ENCODE results near the gene GJB4.

The GJB4 gene

DNA sequence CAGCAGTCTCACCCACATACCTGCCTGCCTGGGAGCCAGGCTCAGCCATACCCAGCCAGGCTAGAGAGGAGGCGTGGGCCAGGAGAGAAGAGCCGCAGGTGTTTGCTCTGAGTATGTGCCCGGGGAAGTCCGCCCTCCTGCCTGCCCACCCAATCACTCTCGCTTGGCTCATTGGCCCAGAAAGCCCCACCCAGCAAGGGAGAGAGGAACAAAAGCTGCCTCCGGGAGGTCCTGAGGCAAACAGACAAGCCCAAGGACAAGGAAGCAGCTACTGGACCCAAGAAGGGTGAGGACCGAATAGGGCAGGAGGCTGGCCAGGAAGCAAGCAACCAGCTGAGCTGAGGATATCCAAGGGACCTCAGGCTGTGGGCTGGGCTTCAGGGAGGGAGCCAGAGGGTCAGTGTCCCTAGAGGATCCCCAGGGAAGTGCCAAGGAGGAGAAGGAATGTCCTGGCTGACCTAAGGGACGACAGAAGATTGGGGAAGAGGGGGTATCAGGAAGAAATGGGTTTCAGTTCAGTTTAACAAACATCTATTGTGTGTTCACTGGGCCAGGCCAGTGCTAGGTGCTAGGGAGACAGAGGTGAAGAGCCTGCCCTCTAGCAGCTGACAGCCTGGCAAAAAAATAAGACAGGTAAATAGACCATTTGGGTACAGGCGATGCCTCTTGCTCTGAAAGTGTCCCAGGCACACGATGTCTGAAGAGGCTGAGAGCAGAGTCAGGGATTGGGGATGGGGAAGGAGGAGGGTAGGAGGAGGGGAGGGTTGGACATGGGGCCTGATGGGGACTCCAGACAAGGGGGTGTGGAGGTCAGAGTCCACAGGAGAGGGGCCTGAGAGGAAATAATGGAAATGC, at the start of gene GJB4:
Gene GJB4 (plus strand): TSS at position 238 of the 855 bp plus-strand sequence. CDS start 1,515 bp downstream, outside the sequence.
- no peak within 1 kb of the TSS for H3K4me3 ChIP-seq (ENCODE audit: low read depth, low read length)
- TF ChIP-seq, protein P1, sequence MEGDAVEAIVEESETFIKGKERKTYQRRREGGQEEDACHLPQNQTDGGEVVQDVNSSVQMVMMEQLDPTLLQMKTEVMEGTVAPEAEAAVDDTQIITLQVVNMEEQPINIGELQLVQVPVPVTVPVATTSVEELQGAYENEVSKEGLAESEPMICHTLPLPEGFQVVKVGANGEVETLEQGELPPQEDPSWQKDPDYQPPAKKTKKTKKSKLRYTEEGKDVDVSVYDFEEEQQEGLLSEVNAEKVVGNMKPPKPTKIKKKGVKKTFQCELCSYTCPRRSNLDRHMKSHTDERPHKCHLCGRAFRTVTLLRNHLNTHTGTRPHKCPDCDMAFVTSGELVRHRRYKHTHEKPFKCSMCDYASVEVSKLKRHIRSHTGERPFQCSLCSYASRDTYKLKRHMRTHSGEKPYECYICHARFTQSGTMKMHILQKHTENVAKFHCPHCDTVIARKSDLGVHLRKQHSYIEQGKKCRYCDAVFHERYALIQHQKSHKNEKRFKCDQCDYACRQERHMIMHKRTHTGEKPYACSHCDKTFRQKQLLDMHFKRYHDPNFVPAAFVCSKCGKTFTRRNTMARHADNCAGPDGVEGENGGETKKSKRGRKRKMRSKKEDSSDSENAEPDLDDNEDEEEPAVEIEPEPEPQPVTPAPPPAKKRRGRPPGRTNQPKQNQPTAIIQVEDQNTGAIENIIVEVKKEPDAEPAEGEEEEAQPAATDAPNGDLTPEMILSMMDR (IDR thresholded peaks at IDR 0.05; ENCODE audit: borderline replicate concordance, insufficient read depth, low read depth, low read length), result no peak

DNA sequence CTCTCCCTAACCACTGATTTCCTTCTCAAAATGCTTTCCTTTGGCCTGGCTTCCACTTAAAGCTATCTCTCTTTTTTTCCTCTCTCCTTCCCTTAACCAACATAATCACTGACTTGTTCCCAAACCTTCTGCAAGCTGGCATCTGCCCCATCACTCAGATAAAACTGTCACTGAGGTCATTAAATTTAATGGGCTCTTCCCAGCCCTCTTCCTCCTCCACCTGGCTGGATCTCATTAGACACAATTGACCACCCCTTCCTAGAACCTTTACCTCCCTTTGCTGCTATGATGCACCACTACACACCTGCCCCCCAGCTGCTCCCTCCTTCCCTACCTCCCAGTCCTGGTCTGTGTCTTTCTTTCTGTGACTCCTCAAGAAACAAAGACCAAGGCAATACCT, 48.7 kb upstream of the GJB4 start:
- H3K4me3 ChIP-seq (ENCODE audit: low read depth, low read length), result no peak overlapping the region
- TF ChIP-seq, protein P1 (IDR thresholded peaks at IDR 0.05; ENCODE audit: borderline replicate concordance, insufficient read depth, low read depth, low read length), result no peak

DNA sequence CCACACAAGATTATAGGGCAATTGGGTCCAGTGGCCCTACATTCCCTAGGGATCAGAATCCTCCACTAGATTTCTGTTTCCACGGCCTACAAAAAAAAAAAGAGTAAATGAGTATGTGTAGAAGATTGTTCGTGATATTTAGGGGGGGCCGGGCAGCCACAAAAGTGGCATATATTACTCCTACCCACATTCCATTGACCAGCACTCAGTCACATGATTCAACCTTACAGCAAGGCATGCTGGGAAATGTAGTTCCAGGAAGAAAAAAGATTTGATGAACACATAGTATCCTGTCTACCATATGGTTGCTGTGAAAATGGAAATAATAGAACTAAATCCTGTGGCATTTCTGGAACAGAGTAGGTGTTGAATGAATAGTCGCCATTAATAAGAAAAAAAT, 48.1 kb upstream of the GJB4 start:
- H3K4me3 ChIP-seq (ENCODE audit: low read depth, low read length), result no peak overlapping the region
- TF ChIP-seq, protein P1 (IDR thresholded peaks at IDR 0.05; ENCODE audit: borderline replicate concordance, insufficient read depth, low read depth, low read length), result no peak

DNA sequence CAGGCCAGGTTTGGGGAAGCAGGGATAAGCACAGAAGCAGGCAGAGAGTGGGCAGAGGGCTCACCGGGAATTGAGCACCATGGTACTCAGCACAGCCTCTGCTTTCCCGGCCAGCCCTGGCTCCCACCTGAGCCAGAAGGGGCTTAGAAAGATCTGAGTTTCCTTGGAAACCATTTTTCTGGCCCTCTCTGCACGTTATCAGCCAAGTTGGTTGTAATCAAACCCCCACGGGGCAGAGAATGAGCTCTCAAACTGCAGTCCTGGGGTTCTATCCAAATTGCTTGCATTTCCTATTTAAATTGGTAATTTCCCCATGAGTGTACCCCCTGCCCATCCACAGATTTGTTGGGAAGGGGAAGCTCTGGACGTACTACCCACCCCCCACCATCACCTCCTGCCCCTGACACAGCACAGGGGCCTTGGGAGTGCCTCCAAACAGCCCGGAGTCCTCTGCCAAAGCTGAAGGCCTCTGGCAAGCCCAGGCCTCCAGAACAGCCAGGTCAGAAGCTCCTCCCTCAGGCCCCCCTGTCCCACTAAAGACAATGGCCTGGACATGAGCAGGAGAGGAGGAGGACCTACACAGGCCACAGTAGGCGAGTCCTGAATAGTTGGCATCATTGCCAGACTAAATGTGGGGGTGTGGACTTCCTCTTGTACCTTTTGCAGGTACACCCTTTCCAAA, 47.4 kb upstream of the GJB4 start:
- H3K4me3 ChIP-seq (ENCODE audit: low read depth, low read length), result no peak overlapping the region
- TF ChIP-seq, protein P1 (IDR thresholded peaks at IDR 0.05; ENCODE audit: borderline replicate concordance, insufficient read depth, low read depth, low read length), result no peak

DNA sequence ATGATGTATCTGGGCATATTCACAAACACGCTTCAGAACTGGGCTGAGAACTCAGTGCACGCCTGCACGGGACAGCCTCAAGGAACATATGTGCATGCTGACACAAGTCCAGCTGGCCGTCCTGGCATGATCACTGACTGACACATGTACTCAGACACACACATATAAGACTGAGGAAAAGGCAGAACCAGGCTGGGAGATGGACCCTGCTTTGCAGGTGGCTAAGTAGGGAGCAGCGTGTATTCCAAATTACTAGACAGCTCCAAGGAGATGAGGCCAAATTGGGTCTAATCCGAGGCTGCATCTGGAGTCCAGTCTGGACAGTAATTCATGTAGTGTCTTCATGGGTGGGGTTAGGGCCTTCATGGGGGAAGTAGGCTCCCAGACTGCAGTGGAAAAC, 46.1 kb upstream of the GJB4 start:
- no peak overlapping the region for H3K4me3 ChIP-seq (ENCODE audit: low read depth, low read length)
- TF ChIP-seq, protein P1 (IDR thresholded peaks at IDR 0.05; ENCODE audit: borderline replicate concordance, insufficient read depth, low read depth, low read length), result no peak

DNA sequence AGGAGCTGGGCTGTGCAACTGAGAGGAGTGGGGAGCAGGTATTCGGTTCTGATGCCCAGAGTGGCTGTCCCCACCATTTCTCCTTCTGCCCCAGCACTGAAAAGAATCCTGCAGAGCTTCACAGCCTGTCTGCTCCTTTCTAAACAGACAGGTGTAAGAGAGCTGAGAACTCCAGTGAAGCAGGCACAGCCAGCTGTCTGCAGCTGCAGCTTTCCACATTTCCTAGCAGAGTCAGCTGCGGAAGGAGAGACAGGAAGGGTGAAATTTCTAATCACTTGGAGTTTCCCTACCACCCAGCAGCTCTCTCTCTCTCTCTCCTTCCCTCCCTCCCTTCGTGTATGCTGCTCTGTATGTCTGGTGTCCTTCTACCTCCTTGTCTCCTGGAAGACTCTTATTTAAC, 45.2 kb upstream of the GJB4 start:
- no peak overlapping the region for H3K4me3 ChIP-seq (ENCODE audit: low read depth, low read length)
- TF ChIP-seq, protein P1 (IDR thresholded peaks at IDR 0.05; ENCODE audit: borderline replicate concordance, insufficient read depth, low read depth, low read length), result no peak

All from GM12875 (cell line).